ENCODE data around the gene CCDC102B. TPM values are rescaled to one million over a fixed set of nuclear protein-coding genes. Genes with fewer than 3 reads are reported as not detected.

CCDC102B gene
- total RNA-seq, 1 donor from 2014 or later: 0.17 TPM

GRCh38 chr18:68956650-68957049 is 158.8 kb downstream of the CCDC102B start:
- no peak overlapping the region for H3K4me3 ChIP-seq (ENCODE audit: low read depth, low read length)
- TF ChIP-seq, protein P1, sequence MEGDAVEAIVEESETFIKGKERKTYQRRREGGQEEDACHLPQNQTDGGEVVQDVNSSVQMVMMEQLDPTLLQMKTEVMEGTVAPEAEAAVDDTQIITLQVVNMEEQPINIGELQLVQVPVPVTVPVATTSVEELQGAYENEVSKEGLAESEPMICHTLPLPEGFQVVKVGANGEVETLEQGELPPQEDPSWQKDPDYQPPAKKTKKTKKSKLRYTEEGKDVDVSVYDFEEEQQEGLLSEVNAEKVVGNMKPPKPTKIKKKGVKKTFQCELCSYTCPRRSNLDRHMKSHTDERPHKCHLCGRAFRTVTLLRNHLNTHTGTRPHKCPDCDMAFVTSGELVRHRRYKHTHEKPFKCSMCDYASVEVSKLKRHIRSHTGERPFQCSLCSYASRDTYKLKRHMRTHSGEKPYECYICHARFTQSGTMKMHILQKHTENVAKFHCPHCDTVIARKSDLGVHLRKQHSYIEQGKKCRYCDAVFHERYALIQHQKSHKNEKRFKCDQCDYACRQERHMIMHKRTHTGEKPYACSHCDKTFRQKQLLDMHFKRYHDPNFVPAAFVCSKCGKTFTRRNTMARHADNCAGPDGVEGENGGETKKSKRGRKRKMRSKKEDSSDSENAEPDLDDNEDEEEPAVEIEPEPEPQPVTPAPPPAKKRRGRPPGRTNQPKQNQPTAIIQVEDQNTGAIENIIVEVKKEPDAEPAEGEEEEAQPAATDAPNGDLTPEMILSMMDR (conservative IDR thresholded peaks at IDR 0.05; ENCODE audit: low read depth, low read length): no peak
- no peak for DNase-seq (ENCODE audit: low read depth)

- TF ChIP-seq, protein P1 (conservative IDR thresholded peaks at IDR 0.05; ENCODE audit: low read depth, low read length): no peak
- H3K4me3 ChIP-seq (ENCODE audit: low read depth, low read length): no peak overlapping the region
- no peak for DNase-seq (ENCODE audit: low read depth)
These were observed 162.5 kb downstream of the CCDC102B start for GRCh38 chr18:68960355-68960754.

- H3K4me3 ChIP-seq (ENCODE audit: low read depth, low read length): no peak overlapping the region
- TF ChIP-seq, protein P1 (conservative IDR thresholded peaks at IDR 0.05; ENCODE audit: low read depth, low read length): no peak
- DNase-seq (ENCODE audit: low read depth): no peak
These were observed 164.7 kb downstream of the CCDC102B start for GRCh38 chr18:68962623-68963022.

DNA sequence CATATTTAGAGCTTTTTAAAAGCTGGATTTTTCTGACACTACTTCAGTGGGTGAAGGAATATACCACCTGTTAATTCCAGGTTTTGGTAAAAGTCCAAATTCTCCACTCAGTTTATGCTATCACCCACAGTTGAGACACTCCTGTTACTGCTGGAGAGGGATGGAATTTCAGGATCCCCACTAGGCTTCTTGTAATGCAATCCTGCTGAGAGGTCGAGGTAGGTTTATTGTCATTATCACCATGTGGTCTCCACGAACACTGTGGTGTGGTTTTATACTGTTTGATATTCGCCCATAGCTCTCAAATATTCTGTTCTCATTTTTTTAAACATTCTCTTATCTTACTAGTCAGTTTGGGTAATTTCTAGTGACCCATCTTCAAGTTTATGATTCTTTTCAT is 167.9 kb downstream of the CCDC102B start:
- DNase-seq (ENCODE audit: low read depth): no peak
- TF ChIP-seq, protein P1 (conservative IDR thresholded peaks at IDR 0.05; ENCODE audit: low read depth, low read length): no peak
- no peak overlapping the region for H3K4me3 ChIP-seq (ENCODE audit: low read depth, low read length)

GRCh38 chr18:68969027-68969426 is 171.1 kb downstream of the CCDC102B start:
- TF ChIP-seq, protein P1 (conservative IDR thresholded peaks at IDR 0.05; ENCODE audit: low read depth, low read length): no peak
- no peak for DNase-seq (ENCODE audit: low read depth)
- H3K4me3 ChIP-seq (ENCODE audit: low read depth, low read length): no peak overlapping the region

GRCh38 chr18:68972176-68972575 is 174.3 kb downstream of the CCDC102B start:
- TF ChIP-seq, protein P1 (conservative IDR thresholded peaks at IDR 0.05; ENCODE audit: low read depth, low read length): no peak
- no peak for DNase-seq (ENCODE audit: low read depth)
- H3K4me3 ChIP-seq (ENCODE audit: low read depth, low read length): no peak overlapping the region

DNA sequence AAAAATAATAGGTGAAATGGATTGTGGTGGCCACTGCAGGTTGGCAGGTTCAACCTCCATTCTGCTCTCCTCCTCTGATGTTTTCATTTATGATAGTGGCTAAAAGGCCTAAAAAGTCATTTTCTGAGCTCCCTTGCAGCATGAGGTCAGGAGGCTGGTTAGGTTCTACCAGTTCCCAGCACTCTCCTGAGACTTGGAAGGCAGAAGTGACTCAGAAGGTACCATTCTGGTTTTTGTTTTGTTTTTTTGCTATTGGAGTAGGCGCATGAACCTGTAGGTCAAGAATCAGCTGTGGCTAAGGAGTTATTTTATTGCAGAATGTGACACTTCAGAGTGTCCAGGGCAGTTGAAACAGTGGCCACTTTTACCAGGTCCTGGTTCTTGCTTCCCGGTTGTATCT is 181.9 kb downstream of the CCDC102B start:
- TF ChIP-seq, protein P1 (conservative IDR thresholded peaks at IDR 0.05; ENCODE audit: low read depth, low read length): no peak
- H3K4me3 ChIP-seq (ENCODE audit: low read depth, low read length): no peak overlapping the region
- DNase-seq (ENCODE audit: low read depth): no peak
